SK-N-MC (cell line): ENCODE results near the gene SOX11.

Source experiments
- EZH2 ChIP-seq: fragments of 200-600 bp; sonication (generic); IDR thresholded peaks from one replicate; pipeline ENCODE4 v1.6.1; 2017; ENCODE audit warnings: antibody characterized with exemption
- POLR2AphosphoS5 ChIP-seq: IDR thresholded peaks from 2 replicates; pipeline ENCODE4 v1.6.1; 2012; ENCODE audit warnings: mild to moderate bottlenecking, low read depth, low read length, borderline replicate concordance

DNA sequence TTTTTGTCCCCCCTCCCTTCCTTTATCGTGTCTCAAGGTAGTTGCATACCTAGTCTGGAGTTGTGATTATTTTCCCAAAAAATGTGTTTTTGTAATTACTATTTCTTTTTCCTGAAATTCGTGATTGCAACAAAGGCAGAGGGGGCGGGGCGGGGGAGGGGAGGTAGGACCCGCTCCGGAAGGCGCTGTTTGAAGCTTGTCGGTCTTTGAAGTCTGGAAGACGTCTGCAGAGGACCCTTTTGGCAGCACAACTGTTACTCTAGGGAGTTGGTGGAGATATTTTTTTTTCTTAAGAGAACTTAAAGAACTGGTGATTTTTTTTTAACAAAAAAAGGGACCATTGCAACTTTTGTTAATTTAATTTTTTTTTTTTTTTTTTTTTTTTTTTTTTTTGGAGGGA is 2.1 kb downstream of the SOX11 start:
- TF ChIP-seq EZH2 (no peak), POLR2AphosphoS5 (no peak)
